Effector memory CD4-positive, alpha-beta T cell (primary cell): ENCODE data around the gene GEMIN5.

ENCODE experiments used
- DNase-seq, 3 donors: peaks; one replicate each; pipeline ENCODE4 v3.0.0-alpha.2; 2020
- H3K27ac ChIP-seq: 2 replicates; pipeline ENCODE4 v1.7.0; 2013; ENCODE audit warnings: mild to moderate bottlenecking, low read length, moderate library complexity; ENCODE audit not compliant: insufficient read depth, poor library complexity, severe bottlenecking
- H3K27me3 ChIP-seq: replicated peaks from 2 replicates; pipeline ENCODE4 v1.7.0; 2013; ENCODE audit warnings: mild to moderate bottlenecking, low read length; ENCODE audit not compliant: insufficient read depth, control insufficient read depth, poor library complexity, severe bottlenecking
- H3K36me3 ChIP-seq: 2 replicates; pipeline ENCODE4 v1.7.0; 2013; ENCODE audit warnings: mild to moderate bottlenecking, low read length, moderate library complexity; ENCODE audit not compliant: control insufficient read depth, insufficient read depth
- H3K4me1 ChIP-seq: 2 replicates; pipeline ENCODE4 v1.7.0; 2013; ENCODE audit warnings: low read length, mild to moderate bottlenecking; ENCODE audit not compliant: control insufficient read depth, insufficient read depth, poor library complexity, severe bottlenecking
- H3K4me3 ChIP-seq: 2 replicates; pipeline ENCODE4 v1.7.0; 2013; ENCODE audit warnings: low read length, low read depth, mild to moderate bottlenecking; ENCODE audit not compliant: insufficient read depth, poor library complexity, severe bottlenecking
- H3K9me3 ChIP-seq: 2 replicates; pipeline ENCODE4 v1.7.0; 2013; ENCODE audit warnings: mild to moderate bottlenecking, low read length, moderate library complexity; ENCODE audit not compliant: control insufficient read depth

GEMIN5 gene

DNA sequence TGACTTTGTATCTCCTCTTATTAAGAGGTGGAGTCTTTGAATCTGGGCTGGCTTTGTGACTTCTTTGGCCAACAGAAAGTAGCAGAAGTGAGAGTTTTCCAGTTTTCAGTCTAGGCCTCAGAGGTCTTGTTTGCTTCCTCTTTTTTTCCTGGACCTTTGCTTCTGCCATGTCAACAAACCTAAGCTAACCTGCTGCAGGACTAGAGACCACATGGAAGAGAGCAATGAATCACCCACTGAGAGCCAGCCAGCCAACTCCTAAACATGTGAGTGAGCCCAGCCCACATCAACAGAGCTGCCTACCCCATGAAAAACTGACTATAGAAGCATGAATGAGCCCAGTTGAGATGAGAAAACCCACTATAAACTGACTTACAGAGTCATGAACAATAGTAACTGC is 32.7 kb upstream of the GEMIN5 start:
- Histone ChIP-seq H3K27me3 (no peaks in the 10 kb centered on the region), H3K4me3 (no peak overlapping the region), H3K36me3 (peaks cover 25% of the 10 kb centered on the region), H3K9me3 (no peaks in the 10 kb centered on the region), H3K27ac (no peak overlapping the region), H3K4me1 (no peaks in the 10 kb centered on the region)
- DNase-seq = no peak

DNA sequence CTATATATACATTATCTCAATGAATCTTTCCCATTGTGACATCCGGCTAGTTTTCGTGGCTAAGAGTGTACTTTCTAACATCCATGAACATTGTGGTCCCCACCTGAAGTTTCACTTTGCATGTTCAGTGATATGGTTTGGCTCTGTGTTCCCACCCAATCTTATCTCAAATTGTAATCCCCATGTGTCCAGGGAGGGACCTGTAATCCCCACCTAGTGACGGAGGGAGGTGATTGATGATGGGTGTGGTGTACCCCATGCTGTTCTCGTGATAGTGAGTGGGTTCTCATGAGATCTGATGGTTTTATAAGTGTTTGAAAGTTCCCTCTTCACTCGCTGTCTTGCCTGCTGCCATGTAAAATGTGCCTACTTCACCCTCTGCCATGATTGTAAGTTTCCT is 30.9 kb upstream of the GEMIN5 start:
- no peak overlapping the region for H3K4me3 ChIP-seq
- DNase-seq = no peak
- H3K9me3 ChIP-seq = no peaks in the 10 kb centered on the region
- peaks cover 25% of the 10 kb centered on the region for H3K36me3 ChIP-seq
- no peaks in the 10 kb centered on the region for H3K27me3 ChIP-seq
- no peak overlapping the region for H3K27ac ChIP-seq
- no peaks in the 10 kb centered on the region for H3K4me1 ChIP-seq

DNA sequence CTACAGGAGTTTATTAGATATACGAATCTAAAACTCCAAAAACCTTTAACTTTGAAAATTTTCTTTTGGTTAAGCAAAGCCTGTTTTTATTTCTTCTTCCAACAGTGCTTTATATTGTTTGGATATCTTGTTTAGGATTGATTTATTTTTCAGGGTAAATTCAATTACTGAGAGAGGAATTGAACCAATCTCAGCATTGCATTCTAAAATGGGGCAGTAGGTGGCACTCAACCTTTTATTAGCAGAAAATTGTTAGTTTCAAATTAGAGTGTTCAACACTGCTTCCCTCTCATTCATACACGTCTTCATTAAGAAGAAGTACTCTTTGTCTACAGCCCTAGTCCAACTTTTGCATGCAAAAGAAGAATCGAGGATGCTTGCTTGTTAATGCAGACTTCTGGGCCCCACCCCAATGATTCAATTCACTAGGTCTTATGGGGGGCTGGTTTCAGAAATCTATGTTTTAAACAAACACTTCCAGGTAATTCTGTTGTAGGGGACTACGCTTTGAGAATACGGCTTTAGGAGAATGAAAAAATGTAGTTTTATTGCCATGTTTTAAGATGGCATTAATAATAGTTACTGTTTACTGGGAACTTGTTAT is 29.5 kb upstream of the GEMIN5 start:
- no peak overlapping the region for H3K4me3 ChIP-seq
- H3K4me1 ChIP-seq = no peaks in the 10 kb centered on the region
- H3K9me3 ChIP-seq = no peaks in the 10 kb centered on the region
- peaks cover 25% of the 10 kb centered on the region for H3K36me3 ChIP-seq
- H3K27me3 ChIP-seq = no peaks in the 10 kb centered on the region
- no peak for DNase-seq
- H3K27ac ChIP-seq = no peak overlapping the region

DNA sequence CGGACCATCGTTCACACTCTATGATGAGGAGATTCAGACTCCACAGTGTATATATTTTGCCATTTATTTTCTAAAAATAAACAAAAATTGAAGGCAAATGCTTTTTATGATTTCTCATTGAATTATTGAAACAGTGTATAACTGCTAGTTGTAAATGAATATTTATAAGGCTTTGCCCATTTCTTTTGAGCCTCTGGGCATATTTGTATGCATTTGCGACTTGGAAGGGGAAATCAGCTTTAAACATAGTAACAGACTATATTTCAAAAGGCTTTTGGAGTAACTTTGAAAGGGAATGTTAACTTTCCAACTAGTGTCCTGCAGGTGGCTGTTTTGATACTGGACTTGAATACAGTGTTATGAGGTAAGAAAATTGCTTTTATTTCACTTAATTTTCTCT is 28.9 kb upstream of the GEMIN5 start:
- Histone ChIP-seq H3K9me3 (no peaks in the 10 kb centered on the region), H3K36me3 (peaks cover 29% of the 10 kb centered on the region), H3K4me1 (no peaks in the 10 kb centered on the region), H3K27ac (no peak overlapping the region), H3K27me3 (no peaks in the 10 kb centered on the region), H3K4me3 (no peak overlapping the region)
- DNase-seq = no peak

DNA sequence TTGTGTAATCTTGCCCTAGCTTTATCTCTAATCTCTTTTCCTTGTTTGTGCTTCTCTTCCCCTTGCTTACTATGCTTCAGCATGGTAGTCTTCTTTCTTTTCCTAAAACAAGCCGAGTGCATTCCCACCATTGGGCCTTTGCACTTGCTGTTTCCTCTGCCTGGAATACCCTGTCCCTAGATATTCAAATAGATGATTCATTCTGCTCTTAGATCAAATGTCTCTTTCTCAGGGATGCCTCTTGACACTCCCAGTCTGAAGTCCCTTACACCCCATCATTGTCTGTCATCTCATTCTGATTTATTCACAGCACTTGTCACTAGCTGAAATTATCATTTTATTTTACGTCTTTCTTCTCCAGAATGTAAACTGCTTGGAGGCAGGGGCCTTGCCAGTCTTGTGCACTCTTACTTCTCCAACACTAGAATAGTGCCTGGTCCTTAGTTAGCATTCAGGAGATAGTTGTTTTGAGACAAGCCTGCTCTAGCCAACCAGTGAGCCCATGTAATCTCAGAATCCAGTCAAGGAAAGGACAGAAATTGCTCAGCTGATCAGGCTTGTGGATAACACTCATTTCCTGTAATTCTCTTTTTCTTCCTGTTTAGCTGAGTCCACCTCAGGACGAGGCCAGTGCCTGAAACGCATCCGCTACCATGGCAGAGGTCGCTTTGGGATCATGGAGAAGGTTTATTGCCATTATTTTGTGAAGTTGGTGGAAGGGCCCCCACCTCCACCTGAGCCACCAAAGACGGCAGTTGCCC is 28.2 kb upstream of the GEMIN5 start:
- Histone ChIP-seq H3K36me3 (peaks cover 35% of the 10 kb centered on the region), H3K4me1 (no peaks in the 10 kb centered on the region), H3K4me3 (no peak overlapping the region), H3K27me3 (no peaks in the 10 kb centered on the region), H3K9me3 (no peaks in the 10 kb centered on the region), H3K27ac (no peak overlapping the region)
- no peak for DNase-seq

DNA sequence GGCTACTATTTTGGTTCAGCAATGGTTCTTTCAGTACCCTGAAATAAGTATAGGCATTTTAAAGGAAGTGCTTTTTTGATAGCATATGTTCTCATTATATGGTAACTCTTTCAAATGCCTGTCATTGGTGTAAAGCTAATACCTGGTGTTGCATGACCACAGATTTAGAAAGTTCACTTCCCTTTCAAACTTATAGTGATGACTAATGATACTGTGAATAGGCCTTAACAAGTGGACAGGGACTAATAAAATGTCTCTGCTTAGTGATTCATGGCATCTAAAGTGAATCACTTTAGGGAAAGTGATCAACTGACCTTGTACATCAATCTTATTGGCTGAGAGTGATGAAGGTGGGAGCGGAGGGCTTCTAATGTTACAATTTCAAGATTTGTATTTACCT is 24.5 kb upstream of the GEMIN5 start:
- Histone ChIP-seq H3K36me3 (peaks cover 47% of the 10 kb centered on the region), H3K4me3 (no peak overlapping the region), H3K27ac (no peak overlapping the region)

DNA sequence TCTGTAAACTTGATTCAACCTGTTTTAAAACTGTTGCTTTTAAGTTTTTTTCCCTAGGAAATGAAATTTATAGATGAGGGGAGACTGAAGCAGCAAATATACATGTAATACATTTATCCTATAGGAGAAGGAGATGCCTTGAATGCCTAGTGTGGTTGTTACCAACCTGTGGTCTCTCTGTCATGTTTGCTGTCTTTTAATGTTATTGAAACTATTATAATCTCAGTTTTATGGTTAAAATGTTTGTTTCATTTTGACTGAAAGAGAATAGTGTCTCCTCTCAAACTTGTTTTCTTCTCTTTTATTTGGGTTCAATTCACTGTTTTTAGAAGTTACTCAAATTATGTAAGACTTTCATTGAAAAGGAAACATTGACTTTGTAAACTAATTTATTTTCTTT is 18.7 kb upstream of the GEMIN5 start:
- peaks cover 27% of the 10 kb centered on the region for H3K36me3 ChIP-seq
- no peak overlapping the region for H3K27ac ChIP-seq
- H3K4me3 ChIP-seq = no peak overlapping the region
- H3K4me1 ChIP-seq = no peaks in the 10 kb centered on the region
- no peaks in the 10 kb centered on the region for H3K9me3 ChIP-seq
- no peaks in the 10 kb centered on the region for H3K27me3 ChIP-seq
- no peak for DNase-seq

More for the DNA sequence above, 24.5 kb upstream of the GEMIN5 start:
- DNase-seq = no peak
- Histone ChIP-seq H3K9me3 (no peaks in the 10 kb centered on the region), H3K27me3 (no peaks in the 10 kb centered on the region), H3K4me1 (no peaks in the 10 kb centered on the region)

DNA sequence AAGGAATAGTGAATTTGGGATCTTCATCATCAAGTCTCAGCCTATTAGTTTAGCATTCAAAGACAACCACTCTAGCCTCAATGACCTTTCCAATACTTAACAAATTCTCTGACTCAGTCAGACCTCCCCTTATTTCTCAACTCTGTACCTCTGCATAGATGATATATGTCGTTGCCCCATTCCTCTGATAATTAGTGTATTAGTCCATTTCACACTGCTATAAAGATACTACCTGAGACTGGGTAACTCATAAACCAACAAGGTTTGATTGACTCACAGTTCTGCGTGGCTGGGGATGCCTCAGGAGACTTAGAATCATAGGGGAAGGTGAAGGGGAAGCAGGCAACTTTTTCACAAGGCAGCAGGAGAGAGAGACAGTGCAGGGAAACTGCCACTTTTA is 11.8 kb upstream of the GEMIN5 start:
- H3K4me1 ChIP-seq = no peaks in the 10 kb centered on the region
- no peak overlapping the region for H3K4me3 ChIP-seq
- no peaks in the 10 kb centered on the region for H3K27me3 ChIP-seq
- no peaks in the 10 kb centered on the region for H3K9me3 ChIP-seq
- no peaks in the 10 kb centered on the region for H3K36me3 ChIP-seq
- no peak overlapping the region for H3K27ac ChIP-seq
- no peak for DNase-seq

DNA sequence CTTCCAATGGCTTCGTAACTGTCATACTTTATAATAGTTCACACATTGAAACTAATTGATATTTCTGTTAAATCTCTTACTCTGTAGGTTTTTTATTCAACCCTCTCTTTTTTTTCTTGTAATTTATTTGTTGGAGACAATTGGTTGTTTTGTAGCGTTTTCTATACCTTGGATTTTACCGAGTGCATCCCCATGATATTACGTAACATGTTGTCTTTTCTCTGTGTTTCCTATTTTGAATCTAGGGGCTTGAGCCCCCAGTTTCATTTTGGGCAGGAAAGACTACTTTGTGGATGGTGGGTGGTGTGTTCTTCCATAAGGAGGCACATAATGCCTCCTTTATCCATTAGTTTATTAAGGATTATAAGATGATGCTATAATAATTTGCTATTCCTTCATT is 10.3 kb upstream of the GEMIN5 start:
- no peak for DNase-seq
- Histone ChIP-seq H3K27me3 (no peaks in the 10 kb centered on the region), H3K4me1 (peaks cover under 1% of the 10 kb centered on the region), H3K36me3 (no peaks in the 10 kb centered on the region), H3K4me3 (no peak overlapping the region), H3K9me3 (no peaks in the 10 kb centered on the region), H3K27ac (no peak overlapping the region)

DNA sequence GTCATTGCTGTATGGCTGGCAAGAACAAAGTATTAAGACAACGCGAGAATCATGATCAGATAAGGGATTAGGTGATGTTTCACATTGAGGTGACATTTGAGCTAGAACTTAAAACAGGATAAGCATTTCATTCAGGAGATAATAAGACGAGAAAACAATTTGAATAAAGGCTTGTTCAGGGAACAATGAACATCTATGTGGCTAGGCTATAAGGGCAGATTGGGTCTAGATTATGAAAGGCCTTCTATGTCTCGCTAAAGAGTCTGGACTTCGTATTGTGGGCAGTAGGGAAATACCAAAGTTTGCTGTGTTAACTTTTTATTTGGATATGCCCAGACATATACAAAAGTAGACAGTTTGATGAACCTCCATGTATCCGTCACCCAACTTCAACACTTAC is 9.8 kb upstream of the GEMIN5 start:
- H3K27me3 ChIP-seq = no peaks in the 10 kb centered on the region
- no peaks in the 10 kb centered on the region for H3K36me3 ChIP-seq
- DNase-seq = no peak
- H3K4me1 ChIP-seq = peaks cover 3% of the 10 kb centered on the region
- no peak overlapping the region for H3K4me3 ChIP-seq
- no peaks in the 10 kb centered on the region for H3K9me3 ChIP-seq
- H3K27ac ChIP-seq = no peak overlapping the region
